Measurements from ENCODE around the gene MTMR11. TPM values are rescaled to one million over a fixed set of nuclear protein-coding genes. Genes with fewer than 3 reads are reported as not detected.

MTMR11 gene
- total RNA-seq, 1 experiment from 2014 or later: 32.3 TPM

GRCh38 chr1:149936992-149937705, 470 bp upstream of the MTMR11 start:
- no peaks in the 10 kb centered on the region for H3K27me3 Mint-ChIP-seq (ENCODE audit: unreplicated experiment)
- peaks cover 53% of the 10 kb centered on the region for H3K4me1 Mint-ChIP-seq (ENCODE audit: low read depth, unreplicated experiment)
- TF ChIP-seq CTCF (IDR thresholded peaks at IDR 0.05; ENCODE audit: unreplicated experiment): no peak
- CTCF ChIA-PET: interaction anchor here (0.6 to 0.9 kb wide), 2 partner anchors 51 to 624 kb away, joined by 3 to 7 read pairs; a partner anchor contains a TSS
- H3K36me3 Mint-ChIP-seq (ENCODE audit: insufficient read depth, unreplicated experiment): peaks cover 54% of the 10 kb centered on the region
- peak; percentile 82 for DNase-seq
- no peaks in the 10 kb centered on the region for H3K9me3 Mint-ChIP-seq (ENCODE audit: low read depth, unreplicated experiment)
- H3K27ac Mint-ChIP-seq (ENCODE audit: unreplicated experiment): peak overlapping the region; percentile 95
- H3K4me3 Mint-ChIP-seq (ENCODE audit: low read depth, unreplicated experiment): peak overlapping the region; percentile 84
- intact Hi-C loops (cut with micrococcal nuclease; ENCODE audit: unreplicated experiment): loop anchor here (2.0 kb wide), 1 partner anchor 48 kb away; no protein-coding TSS in a partner anchor
- no TSS peak for BruUV-seq (replicated peaks)

- intact Hi-C loops (cut with micrococcal nuclease; ENCODE audit: unreplicated experiment): no loop called here
- Mint-ChIP-seq H3K27ac (ENCODE audit: unreplicated experiment) (no peak overlapping the region), H3K36me3 (ENCODE audit: insufficient read depth, unreplicated experiment) (peaks cover 54% of the 10 kb centered on the region), H3K9me3 (ENCODE audit: low read depth, unreplicated experiment) (no peaks in the 10 kb centered on the region), H3K4me3 (ENCODE audit: low read depth, unreplicated experiment) (no peak overlapping the region), H3K27me3 (ENCODE audit: unreplicated experiment) (no peaks in the 10 kb centered on the region), H3K4me1 (ENCODE audit: low read depth, unreplicated experiment) (peaks cover 51% of the 10 kb centered on the region)
- no TSS peak for BruUV-seq (replicated peaks)
- TF ChIP-seq CTCF (IDR thresholded peaks at IDR 0.05; ENCODE audit: unreplicated experiment): no peak
- CTCF ChIA-PET: no interaction called here
- no peak for DNase-seq
These were observed 2.3 kb downstream of the MTMR11 start for GRCh38 chr1:149934356-149934755.

GRCh38 chr1:149933208-149933607, 3.5 kb downstream of the MTMR11 start:
- CTCF ChIA-PET: no interaction called here
- H3K36me3 Mint-ChIP-seq (ENCODE audit: insufficient read depth, unreplicated experiment): peaks cover 55% of the 10 kb centered on the region
- H3K27ac Mint-ChIP-seq (ENCODE audit: unreplicated experiment): no peak overlapping the region
- no peak overlapping the region for H3K4me3 Mint-ChIP-seq (ENCODE audit: low read depth, unreplicated experiment)
- peaks cover 51% of the 10 kb centered on the region for H3K4me1 Mint-ChIP-seq (ENCODE audit: low read depth, unreplicated experiment)
- DNase-seq: no peak
- TF ChIP-seq CTCF (IDR thresholded peaks at IDR 0.05; ENCODE audit: unreplicated experiment): no peak
- intact Hi-C loops (cut with micrococcal nuclease; ENCODE audit: unreplicated experiment): no loop called here
- H3K9me3 Mint-ChIP-seq (ENCODE audit: low read depth, unreplicated experiment): no peaks in the 10 kb centered on the region
- BruUV-seq (replicated peaks): no TSS peak
- H3K27me3 Mint-ChIP-seq (ENCODE audit: unreplicated experiment): no peaks in the 10 kb centered on the region

GRCh38 chr1:149932474-149932873, 4.2 kb downstream of the MTMR11 start:
- Mint-ChIP-seq H3K36me3 (ENCODE audit: insufficient read depth, unreplicated experiment) (peaks cover 55% of the 10 kb centered on the region), H3K9me3 (ENCODE audit: low read depth, unreplicated experiment) (no peaks in the 10 kb centered on the region), H3K27me3 (ENCODE audit: unreplicated experiment) (no peaks in the 10 kb centered on the region), H3K4me3 (ENCODE audit: low read depth, unreplicated experiment) (no peak overlapping the region), H3K4me1 (ENCODE audit: low read depth, unreplicated experiment) (peaks cover 45% of the 10 kb centered on the region), H3K27ac (ENCODE audit: unreplicated experiment) (no peak overlapping the region)
- CTCF ChIA-PET: interaction anchor here (0.6 kb wide), 1 partner anchor 62 kb away, joined by 3 read pairs; no protein-coding TSS in a partner anchor
- BruUV-seq (replicated peaks): no TSS peak
- intact Hi-C loops (cut with micrococcal nuclease; ENCODE audit: unreplicated experiment): no loop called here
- no peak for DNase-seq
- no peak for TF ChIP-seq CTCF (IDR thresholded peaks at IDR 0.05; ENCODE audit: unreplicated experiment)
